Limb (tissue), 2 donors: ENCODE measurements around the gene CKB.
A peak's percentile ranks its signal among the peaks of the same experiment; 100 is the strongest.

ENCODE experiments used
- DNase-seq, 2 donors: peaks; one replicate each; pipeline ENCODE4 v3.0.0-alpha.2; 2016; ENCODE audit errors: extremely low spot score in 2 of 2

CKB gene

DNA sequence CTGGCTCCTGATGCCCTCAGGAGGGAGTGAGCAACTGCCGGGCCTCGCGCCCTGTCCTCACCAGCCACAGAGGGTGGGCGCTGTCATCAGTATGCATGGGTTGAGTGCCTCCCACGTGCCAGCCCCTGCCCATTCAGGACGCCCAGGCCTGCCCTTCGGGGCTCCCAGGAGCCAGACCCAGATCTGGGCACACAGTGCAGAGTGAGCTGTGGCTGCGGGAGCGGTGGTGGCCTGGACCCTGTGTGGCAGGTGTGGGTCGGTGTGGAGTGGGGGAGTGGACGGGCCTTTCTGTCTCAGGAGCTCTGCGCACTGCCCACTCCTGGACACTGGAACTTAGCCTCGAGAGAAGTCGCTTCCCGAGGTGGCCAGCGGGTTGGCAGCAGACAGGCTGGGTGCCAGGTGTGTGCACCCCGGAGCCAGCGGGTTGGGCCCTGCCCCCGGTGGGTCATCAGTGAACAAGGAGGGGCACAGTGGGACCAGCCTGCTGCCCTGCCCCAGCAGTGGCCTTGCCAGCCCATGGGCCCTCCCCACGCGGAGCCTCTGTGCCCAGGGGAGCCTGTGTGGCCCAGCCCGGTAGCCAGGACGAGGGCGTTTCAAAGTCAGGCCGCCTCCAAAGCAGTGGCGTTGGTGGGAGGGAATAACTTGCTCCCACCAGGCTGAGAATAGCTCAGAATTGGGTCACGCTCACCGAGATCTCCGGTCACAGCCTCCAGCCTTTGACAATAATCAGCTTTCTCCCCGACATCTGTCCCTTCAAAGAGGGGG is 15.8 kb upstream of the CKB start:
- no peak for DNase-seq

DNA sequence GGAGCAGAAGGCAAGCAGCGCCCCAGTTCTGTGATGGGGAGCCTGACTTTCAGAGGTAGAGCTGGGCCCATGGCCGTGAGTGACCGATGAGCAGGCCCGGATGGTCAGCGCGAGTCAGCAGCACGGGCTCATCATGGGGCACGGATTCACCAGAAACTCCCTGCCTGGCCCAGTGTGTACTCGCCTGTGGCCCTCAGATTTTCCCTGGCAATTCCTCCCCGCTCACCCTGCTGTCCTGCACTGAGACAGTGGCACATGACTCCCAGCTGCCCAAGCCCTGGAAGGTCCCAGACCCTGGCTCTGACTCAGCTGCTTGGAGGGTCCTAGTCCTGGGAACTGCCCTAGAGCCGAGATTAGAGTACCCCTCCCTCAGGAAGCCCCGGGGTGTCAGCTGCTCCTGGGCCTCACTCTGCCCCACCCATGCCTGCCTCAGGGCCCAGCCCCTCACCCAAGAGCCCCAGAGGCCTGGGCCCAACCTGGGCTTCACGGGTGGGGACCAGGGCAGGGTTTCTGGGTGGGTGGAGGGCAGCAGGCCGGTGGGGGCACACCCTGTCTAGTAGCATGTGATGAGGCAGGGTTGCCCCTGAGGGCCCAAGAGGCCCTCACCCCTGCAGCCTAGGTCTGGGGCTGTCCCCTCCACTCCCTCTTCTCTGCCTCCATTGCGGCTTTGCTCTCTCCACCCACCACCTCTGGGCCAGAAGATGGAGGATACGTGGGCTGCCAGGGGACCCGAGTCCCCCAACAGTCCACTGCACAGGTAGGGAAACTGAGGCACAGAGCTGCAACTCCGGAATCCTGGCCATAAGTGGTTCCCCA is 14.8 kb upstream of the CKB start:
- no peak for DNase-seq

DNA sequence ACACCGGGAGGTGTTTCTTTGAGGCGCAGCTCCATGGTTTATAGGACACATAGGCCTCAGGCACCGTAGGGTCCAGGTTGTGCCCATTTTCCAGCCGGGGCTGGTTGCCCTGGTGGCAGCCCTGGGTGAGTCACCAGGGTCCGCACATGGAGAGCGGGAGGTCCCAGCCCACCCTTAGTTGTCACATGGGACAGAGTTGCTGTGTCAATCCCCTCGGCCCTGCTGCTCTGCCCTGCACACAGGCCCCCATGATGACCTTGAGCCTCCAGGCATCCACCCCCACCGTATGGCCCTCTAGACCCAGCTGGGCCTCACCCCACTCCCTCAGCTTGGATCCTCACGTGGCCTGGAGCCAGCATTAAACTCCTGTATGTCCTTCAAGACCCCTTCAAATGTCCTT is 14.1 kb upstream of the CKB start:
- DNase-seq, result no peak

DNA sequence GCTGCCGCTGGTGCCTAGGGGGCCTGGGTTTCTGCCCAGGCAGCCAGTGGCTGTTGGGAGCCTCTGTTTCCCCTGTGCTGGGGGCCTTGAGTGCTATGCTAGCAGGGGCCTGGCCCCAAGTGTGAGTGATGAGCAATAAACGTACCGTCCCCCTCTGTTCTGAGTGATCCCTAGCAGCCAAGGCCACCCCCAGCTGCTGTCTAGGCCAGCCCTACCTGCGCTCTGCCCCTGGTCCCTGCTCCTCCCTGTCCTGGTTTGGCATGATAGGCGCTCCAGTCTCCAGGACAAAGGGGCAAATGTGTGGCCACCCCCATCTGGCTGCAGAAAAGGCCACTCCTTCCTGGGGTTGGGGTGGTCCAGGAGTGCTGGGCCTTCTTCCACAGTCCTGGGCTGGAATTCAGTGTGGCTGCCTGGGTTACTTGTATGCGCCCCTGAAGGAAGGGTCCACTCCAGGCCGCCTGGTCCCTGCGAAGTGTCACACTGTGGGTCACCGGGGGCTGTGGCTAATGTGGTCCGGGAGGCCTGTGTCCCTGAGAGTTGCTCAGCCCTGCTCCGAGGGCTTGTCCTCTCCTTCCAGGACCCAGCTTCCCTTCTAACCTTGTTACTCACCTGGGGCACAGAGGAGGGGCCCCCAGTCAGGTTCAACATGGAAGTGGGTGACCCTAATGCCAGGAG is 13.4 kb upstream of the CKB start:
- DNase-seq, result no peak

DNA sequence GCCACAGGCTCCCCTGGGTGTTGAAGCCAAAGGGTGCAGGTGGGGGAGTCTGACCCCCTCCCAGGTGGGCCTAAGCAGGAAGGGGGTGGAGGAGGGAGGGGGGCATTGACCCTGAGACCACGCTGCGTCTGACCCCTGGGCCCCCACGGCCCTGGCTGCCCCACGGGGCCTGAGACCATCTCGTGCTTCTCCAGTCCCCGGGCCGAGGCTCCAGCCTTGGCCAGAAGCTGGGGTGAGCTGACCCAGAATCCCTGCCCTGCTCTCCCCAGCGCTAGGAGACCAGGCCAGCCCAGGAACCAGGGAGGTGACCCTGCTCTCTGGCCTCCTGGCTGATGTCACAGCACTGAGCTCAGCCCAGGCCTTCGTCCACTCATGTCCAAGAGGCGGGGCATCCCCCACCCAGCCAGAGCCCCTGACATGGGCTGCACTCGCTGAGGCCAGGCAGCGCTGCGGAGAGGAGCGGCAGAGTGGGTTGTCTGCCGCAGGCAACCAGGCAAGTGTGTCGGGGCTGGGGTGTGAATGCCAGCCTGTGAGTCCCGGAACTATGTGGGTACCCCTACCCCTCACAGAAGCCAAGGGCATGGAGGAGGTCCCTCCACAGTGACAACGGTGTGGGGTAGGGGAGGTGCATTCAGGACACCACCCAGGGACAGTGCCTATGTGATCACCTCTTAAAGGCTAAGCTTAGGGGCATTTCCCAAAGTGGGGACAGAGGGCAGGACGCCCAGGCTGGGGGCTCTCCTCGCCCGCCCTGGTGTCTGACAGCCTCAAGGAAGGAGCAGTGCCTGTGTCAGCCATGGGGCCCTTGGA is 12.7 kb upstream of the CKB start:
- DNase-seq, result no peak

DNA sequence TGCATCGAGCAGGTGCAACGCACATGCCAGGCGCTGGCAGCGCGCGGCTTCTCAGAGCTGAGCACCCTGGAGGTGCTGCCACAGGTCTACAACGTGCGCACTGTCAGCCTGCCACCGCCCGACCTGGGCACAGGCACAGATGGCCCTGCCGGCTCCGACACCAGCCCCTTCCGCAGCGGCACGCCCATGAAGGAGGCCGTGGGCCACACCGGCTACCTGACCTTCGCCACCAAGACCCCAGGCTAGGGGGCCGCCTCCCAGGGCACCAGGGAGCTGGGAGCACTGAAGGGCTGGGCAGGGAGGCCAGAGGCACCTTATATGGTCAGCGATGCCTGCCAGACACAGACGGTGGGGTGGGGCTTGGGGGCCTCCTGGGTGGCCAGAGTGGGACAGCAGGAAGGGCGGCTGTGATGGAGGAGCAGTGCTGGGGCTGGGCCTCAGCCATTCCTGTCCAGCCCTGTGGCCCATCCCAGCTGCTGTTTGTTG is 12.0 kb upstream of the CKB start:
- DNase-seq, result no peak

DNA sequence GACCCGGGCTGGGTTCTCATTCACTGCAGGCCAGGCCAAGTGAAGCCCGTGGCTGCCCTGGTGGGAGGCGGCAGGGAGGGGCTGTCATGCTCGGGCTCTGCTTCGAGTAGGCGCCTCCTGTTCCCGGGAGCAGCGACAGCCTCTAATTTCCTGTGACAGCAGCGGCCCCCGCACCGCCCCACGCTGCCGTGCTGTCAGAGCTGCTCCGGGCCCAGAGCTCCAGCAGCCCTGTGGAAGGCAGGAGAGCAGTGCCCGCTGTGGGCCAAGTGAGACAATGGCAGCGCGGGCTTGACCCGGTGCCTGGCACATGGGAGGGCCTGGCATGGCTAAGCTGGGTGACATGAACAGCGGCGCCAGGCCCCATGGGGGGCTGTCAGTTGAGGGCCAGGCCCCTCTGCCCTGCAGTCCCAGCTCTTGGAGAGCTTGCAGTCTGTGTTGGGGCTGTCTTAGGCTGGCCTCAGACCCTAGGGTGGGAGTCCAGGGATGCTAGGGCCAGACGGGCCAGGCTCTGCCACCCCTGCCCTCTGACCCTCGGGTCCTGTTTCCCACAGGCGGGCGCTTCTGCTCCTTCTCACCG is 11.5 kb upstream of the CKB start:
- no peak for DNase-seq

DNA sequence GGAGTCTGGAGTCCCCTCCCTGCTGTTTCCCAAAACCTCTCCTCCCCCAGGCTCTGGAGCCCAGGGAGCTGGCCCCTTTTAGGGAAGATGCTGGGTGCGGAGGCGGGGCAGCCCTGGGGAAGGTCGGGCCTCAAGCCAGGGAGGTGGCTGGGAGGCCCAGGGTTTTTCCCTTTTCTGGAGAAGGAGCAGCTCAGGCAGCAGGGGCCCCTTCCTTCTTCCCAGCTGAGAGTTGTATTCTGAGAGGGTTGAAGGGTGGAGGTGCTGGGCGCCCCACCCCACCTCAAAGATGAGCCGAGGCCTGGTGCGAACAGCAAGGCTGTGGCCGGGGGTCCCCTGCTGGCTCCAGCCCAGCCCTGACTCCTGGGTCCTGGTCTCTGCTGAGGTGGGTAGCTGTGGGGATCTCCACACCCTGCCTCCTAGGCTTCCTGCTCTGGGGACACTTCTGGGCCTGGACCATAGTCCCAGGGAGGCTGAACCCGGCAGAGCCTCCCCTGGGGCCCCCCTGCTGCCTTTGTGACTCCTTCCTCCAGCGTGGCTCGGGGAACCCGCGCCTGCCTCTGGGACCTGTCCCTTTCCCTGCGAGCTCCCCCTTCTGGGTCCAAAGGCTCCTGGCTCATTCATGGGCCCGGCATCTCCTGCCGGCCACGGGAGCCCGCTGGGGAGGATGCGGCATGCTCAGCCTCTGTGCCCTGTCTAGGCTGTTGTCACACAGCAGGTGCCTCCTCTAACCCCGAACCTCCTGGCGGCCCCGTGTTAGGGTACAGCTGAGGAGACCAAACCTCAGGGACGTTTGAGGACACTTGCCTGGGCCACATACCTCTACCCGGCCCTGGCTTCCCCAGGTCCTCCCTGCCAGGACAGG is 10.7 kb upstream of the CKB start:
- no peak for DNase-seq

DNA sequence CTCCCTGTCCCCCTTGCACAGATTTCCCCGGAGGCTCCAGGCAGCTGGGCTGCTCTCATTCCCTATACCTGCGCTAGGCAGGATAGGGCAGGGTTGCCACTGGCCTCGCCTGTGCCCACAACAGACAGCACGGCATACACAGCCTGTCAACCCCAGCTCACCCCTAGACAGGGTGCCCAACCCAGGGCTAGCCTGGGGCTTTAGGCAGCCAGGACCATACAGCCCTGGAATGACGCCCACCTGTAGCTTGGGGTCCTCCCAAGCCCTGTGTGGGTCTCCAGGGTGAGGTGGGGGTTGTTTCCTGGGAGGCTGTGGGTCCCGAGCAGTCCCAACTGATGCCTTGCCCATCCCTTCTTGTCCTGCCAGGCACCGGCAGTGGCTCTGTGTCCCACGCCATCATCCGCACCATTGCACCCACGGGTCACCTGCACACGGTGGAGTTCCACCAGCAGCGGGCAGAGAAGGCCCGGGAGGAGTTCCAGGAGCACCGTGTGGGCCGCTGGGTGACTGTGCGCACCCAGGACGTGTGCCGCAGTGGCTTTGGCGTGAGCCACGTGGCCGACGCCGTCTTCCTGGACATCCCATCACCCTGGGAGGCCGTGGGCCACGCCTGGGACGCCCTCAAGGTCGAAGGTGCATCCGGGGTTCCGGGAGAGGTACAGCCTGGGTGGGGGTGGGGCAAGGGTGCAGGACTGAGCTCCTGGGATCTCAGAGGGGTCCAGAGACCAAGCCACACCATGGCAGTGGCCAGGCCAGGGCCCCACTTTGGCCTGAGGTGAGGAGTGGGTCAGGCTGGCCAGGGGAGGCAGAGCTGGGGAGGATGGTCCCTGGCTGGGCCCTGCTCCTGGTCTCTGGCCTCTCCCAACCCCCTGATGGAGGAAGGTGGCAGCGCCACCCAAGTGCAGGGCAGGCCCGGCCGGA is 9.8 kb upstream of the CKB start:
- DNase-seq, result no peak

DNA sequence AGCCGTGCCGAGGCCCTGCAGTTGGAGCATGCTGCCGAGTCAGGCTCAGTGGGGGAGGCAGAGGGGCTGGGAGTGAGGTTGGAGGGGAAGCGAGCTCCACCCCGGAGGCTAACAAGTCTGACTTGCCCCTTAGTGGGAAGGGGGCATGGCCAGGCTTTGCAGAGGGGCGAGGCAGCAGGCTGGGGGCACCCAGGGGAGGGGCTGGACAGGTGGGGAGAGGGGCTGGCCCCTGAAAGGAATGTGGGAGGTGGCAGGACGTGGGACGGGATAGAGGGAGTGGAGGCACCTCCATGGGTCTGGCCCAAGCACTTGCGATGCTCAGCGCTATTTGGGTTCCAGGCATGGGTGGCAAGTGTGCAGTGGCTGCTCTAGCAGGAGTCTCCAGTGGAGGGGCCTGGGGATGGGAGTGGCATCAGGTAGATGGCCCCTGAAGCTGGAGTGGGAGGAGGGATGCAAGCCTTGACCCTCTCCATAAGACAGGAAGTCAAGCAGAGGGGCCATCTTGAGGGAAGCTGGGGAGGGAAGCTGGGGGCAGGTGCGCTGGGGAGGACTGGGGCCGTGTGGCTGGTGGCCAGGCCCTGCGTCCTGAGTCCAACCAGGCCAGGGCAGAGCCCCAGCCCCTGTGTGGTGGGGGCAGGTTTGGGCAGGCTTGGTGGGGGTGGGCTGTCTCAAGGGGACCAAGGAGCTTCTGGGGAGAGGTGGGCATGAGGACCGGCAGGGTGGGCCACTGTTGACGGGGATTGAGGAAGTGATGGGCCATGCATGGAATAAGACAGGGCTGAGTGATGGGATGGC is 9.0 kb upstream of the CKB start:
- DNase-seq, result no peak

DNA sequence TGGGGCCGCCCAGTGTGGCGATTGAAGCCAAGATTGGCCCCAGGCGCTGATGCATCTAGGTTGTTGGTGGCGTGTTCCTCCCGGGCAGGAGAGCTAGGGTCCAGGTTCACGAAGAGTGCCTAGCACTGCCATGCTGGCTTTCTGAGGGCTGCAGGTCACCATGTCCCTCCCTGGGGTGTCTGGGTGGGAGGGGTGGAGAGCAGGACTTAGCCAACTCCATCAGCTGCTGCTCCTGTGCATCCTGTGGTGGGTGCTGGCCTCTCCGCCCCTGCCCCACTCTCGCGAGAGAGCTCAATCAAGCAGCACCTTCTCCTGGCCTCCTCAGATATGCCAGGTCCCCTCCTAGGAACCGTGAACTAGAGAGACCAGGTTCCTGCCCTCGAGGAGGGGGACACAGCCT is 8.2 kb upstream of the CKB start:
- no peak for DNase-seq

DNA sequence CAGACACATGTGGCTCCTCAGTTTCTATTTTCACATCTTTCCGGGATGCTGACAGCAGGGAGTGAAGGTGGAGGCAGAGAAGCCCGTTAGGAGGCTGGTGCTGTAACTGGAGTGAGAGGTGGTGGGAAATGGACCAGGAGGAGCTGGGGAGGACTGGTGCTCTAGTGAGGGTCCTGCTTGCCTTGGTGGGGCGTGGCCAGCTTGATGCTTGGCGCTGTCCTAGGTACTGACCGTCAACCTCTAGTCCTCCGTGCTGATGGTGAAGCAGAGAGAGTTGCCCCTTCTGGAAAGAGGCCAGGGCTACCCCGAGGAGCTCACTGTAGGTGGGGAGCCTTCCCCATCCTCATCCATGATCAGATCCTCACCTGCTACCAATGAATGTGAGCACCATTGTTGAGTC is 7.8 kb upstream of the CKB start:
- no peak for DNase-seq

DNA sequence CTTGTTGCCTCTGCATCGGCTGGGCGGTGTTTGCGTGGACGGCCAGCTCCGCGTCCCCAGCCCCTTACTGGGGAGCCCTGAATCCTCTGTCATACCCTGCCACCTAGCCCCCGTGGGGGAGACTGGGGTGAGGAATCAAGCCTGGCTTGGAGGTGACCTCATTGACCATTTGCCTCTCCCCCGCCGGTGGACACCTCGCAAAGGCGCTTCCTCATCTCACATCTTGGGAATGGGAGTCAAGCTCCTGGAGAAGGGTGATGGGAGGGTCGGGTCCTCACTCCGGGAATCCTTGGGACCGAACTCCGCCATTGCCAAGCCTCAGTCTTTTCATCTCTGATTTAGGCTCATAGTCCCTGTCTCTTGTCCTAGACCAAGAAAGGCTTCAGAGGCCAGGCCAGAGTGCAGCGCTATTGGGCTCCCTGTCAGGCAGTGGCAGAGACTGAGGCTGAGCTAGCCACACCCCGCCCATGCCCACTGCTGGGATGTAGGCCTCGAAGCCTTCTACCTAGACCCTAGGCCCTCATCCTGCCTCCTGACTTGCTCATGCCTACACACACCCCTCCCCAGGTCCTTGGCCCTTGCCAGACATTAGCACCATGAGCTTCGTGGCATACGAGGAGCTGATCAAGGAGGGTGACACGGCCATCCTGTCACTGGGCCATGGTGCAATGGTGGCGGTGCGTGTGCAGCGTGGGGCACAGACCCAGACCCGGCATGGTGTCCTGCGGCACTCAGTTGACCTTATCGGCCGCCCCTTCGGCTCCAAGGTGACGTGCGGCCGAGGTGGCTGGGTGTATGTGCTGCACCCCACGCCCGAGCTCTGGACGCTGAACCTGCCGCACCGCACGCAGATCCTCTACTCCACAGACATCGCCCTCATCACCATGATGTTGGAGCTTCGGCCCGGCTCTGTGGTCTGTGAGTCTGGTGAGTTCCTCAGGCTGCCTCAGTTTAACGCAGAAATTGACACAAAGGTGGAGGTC is 7.0 kb upstream of the CKB start:
- no peak for DNase-seq

DNA sequence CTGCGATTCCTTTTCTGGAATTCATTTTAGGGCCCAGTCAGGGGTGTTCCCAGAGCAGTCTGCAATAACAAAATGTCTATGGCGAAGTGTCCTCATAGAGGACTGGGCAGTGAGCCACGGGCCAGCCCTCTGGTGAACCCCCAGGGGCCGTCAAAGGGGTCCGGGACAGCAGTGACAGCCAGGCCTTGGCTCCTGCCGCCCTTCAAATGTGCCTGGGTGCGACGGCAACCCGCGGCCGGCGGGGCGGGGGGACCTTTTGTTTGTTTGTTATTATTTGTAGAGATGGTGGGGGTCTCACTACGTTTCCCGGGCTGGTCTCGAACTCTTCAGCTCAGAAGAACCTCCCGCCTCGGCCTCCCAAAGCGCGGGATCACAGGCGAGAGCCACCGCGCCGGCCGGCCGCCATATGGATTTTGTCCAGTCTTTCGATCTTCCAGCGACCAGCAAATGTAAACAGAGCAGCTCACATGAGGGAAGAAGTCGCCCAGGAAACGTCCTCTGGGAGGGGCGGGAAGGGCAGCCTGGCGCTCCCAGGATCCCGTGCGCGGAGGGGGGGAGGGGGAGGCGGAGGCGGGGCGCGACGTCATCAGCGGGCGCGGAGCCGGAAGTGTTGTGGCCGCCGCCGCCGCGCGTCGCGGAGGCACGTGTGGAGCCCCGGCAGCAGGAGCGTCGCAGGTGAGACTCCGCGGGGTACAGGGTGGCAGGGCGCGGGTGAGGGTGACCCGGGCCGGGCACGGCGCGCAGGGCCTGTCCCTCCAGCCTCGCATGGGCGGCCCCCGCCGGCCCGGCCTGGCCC is 6.2 kb upstream of the CKB start, which contains the start of gene TRMT61A:
Gene TRMT61A (plus strand): TSS at position 610 of the 796 bp plus-strand sequence. CDS start 783 bp downstream, outside the sequence.
- DNase-seq, result peak; percentile 78 to 97

DNA sequence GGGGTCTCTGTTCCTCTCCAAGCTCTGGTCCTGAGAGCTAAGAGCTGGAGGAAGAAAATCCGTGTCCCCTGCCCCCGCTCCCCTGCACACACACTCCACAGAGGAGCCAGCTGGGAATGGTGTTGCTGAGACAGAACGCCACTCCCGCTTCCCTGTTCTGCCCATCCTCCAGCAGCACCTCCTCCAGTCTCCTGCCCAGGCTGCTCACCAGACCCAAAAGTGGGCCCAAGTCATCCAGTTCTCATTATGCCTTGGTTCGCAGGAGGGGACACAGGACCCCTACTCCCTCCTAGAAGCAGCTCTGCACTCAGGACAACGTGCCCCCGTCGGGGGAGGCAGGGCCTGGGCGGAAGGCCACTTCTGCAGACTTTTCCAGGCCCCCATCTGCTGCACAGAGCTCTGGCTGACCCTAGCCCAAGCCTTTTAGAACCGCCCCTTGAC is 5.5 kb upstream of the CKB start:
- no peak for DNase-seq
